ENCODE measurements around the gene CXCL13. TPM values are rescaled to one million over a fixed set of nuclear protein-coding genes. Genes with fewer than 3 reads are reported as not detected.
A peak's percentile ranks its signal among the peaks of the same experiment; 100 is the strongest.

Gene CXCL13
- total RNA-seq, 1 experiment from 2014 or later, result not detected

GRCh38 chr4:77599378-77599777 is 6.2 kb upstream of the CXCL13 start:
- no peaks in the 10 kb centered on the region for H3K36me3 ChIP-seq (ENCODE audit: low read depth)
- H3K79me2 ChIP-seq (ENCODE audit: low read depth), result no peaks in the 10 kb centered on the region
- H4K20me1 ChIP-seq (ENCODE audit: insufficient read depth), result no peaks in the 10 kb centered on the region
- H3K9me3 ChIP-seq (ENCODE audit: insufficient read depth, low read depth), result no peaks in the 10 kb centered on the region
- H2AFZ ChIP-seq, result no peak overlapping the region
- peaks cover 3% of the 10 kb centered on the region; the same call in 1 of the 2 replicates for H3K27me3 ChIP-seq (ENCODE audit: insufficient read depth, low read depth)
- H3F3A ChIP-seq (ENCODE audit: insufficient read depth, low read depth), result no peaks in the 10 kb centered on the region
- H3K4me3 ChIP-seq, result no peak overlapping the region
- ChIA-PET POLR2A (ENCODE audit: unreplicated experiment) (no interaction called here), CTCF (interaction anchor here (0.6 kb wide), 1 partner anchor 103 kb away, joined by 3 read pairs; no protein-coding TSS in a partner anchor)
- DNase-seq, result no peak
- BruUV-seq (replicated peaks), result no TSS peak
- no peak for TF ChIP-seq EZH2 (IDR thresholded peaks at IDR 0.05; ENCODE audit: low read depth)
- peak; percentile 70 for TF ChIP-seq CTCF (conservative IDR thresholded peaks at IDR 0.05)
- no peaks in the 10 kb centered on the region for H3K9me2 ChIP-seq (ENCODE audit: insufficient read depth)
- intact Hi-C loops (cut with micrococcal nuclease; ENCODE audit: unreplicated experiment), result no loop called here
- H3K4me2 ChIP-seq, result no peak overlapping the region
- no peak overlapping the region for H3K27ac ChIP-seq
- no peaks in the 10 kb centered on the region for H3K4me1 ChIP-seq (replicated peaks; ENCODE audit: insufficient read depth)

- ChIA-PET CTCF (interaction anchor here (0.6 to 1.0 kb wide), 4 partner anchors 91 to 213 kb away, joined by 3 to 5 read pairs (median 3); no protein-coding TSS in a partner anchor), POLR2A (ENCODE audit: unreplicated experiment) (interaction anchor here (0.6 kb wide), 1 partner anchor 872 kb away, joined by 9 read pairs; no protein-coding TSS in a partner anchor)
- Histone ChIP-seq H2AFZ (no peak overlapping the region), H3K79me2 (ENCODE audit: low read depth) (no peaks in the 10 kb centered on the region), H3F3A (ENCODE audit: insufficient read depth, low read depth) (no peaks in the 10 kb centered on the region), H3K27ac (no peak overlapping the region), H3K36me3 (ENCODE audit: low read depth) (no peaks in the 10 kb centered on the region), H3K4me1 (replicated peaks; ENCODE audit: insufficient read depth) (no peaks in the 10 kb centered on the region), H3K4me2 (no peak overlapping the region), H3K9me2 (ENCODE audit: insufficient read depth) (no peaks in the 10 kb centered on the region), H3K9me3 (ENCODE audit: insufficient read depth, low read depth) (no peaks in the 10 kb centered on the region), H3K4me3 (no peak overlapping the region), H4K20me1 (ENCODE audit: insufficient read depth) (no peaks in the 10 kb centered on the region), H3K27me3 (ENCODE audit: insufficient read depth, low read depth) (peaks cover 3% of the 10 kb centered on the region; the same call in 1 of the 2 replicates)
- peak; percentile 81 for TF ChIP-seq CTCF (conservative IDR thresholded peaks at IDR 0.05)
- no peak for TF ChIP-seq EZH2 (IDR thresholded peaks at IDR 0.05; ENCODE audit: low read depth)
- BruUV-seq (replicated peaks), result no TSS peak
- DNase-seq, result peak in 1 of 2 experiments; percentile 37
- intact Hi-C loops (cut with micrococcal nuclease; ENCODE audit: unreplicated experiment), result loop anchor here (1.0 to 10.0 kb wide), 4 partner anchors 136 to 233 kb away; no protein-coding TSS in a partner anchor
These were observed 4.8 kb upstream of the CXCL13 start for GRCh38 chr4:77600521-77601451.

- no peak for DNase-seq
- no peak overlapping the region for H3K27ac ChIP-seq
- no peaks in the 10 kb centered on the region for H3K79me2 ChIP-seq (ENCODE audit: low read depth)
- BruUV-seq (replicated peaks), result no TSS peak
- H3K36me3 ChIP-seq (ENCODE audit: low read depth), result no peaks in the 10 kb centered on the region
- CTCF ChIA-PET, result interaction anchor here (0.8 to 1.0 kb wide), 3 partner anchors 136 to 214 kb away, joined by 3 to 5 read pairs (median 3); no protein-coding TSS in a partner anchor
- no peaks in the 10 kb centered on the region for H3K9me3 ChIP-seq (ENCODE audit: insufficient read depth, low read depth)
- intact Hi-C loops (cut with micrococcal nuclease; ENCODE audit: unreplicated experiment), result loop anchor here (1.0 to 10.0 kb wide), 4 partner anchors 137 to 234 kb away; no protein-coding TSS in a partner anchor
- TF ChIP-seq CTCF (conservative IDR thresholded peaks at IDR 0.05) (no peak), EZH2 (IDR thresholded peaks at IDR 0.05; ENCODE audit: low read depth) (no peak)
- H2AFZ ChIP-seq, result no peak overlapping the region
- POLR2A ChIA-PET (ENCODE audit: unreplicated experiment), result no interaction called here
- no peak overlapping the region for H3K4me2 ChIP-seq
- H3K9me2 ChIP-seq (ENCODE audit: insufficient read depth), result no peaks in the 10 kb centered on the region
- peaks cover 3% of the 10 kb centered on the region; the same call in 1 of the 2 replicates for H3K27me3 ChIP-seq (ENCODE audit: insufficient read depth, low read depth)
- no peaks in the 10 kb centered on the region for H4K20me1 ChIP-seq (ENCODE audit: insufficient read depth)
- no peak overlapping the region for H3K4me3 ChIP-seq
- no peaks in the 10 kb centered on the region for H3F3A ChIP-seq (ENCODE audit: insufficient read depth, low read depth)
- H3K4me1 ChIP-seq (replicated peaks; ENCODE audit: insufficient read depth), result no peaks in the 10 kb centered on the region
These were observed 3.9 kb upstream of the CXCL13 start for GRCh38 chr4:77601614-77602187.

Measured in PC-9 (cell line).